ENCODE results near the gene WDR72. TPM values are rescaled to one million over a fixed set of nuclear protein-coding genes. Genes with fewer than 3 reads are reported as not detected.
A peak's percentile ranks its signal among the peaks of the same experiment; 100 is the strongest.

WDR72 gene
- total and polyA plus RNA-seq, 2 experiments from 2014 or later: 0.99 to 1.9 TPM

GRCh38 chr15:53611145-53611920, 148.1 kb downstream of the WDR72 start:
- no peak overlapping the region for H2AFZ ChIP-seq
- no peak for ATAC-seq
- H3K9me3 Mint-ChIP-seq: no peaks in the 10 kb centered on the region

More at GRCh38 chr15:53611145-53611920, 148.1 kb downstream of the WDR72 start:
- Histone ChIP-seq H3K4me2 (no peak overlapping the region), H3K36me3 (ENCODE audit: insufficient read depth) (no peaks in the 10 kb centered on the region), H4K20me1 (replicated peaks; ENCODE audit: insufficient read depth) (no peaks in the 10 kb centered on the region), H3K4me3 (no peak overlapping the region), H3K79me2 (replicated peaks; ENCODE audit: insufficient read depth) (no peaks in the 10 kb centered on the region), H3K9me2 (ENCODE audit: insufficient read depth) (no peaks in the 10 kb centered on the region), H3K4me1 (ENCODE audit: insufficient read depth) (no peaks in the 10 kb centered on the region), H3F3A (replicated peaks; ENCODE audit: low read depth) (no peaks in the 10 kb centered on the region), H3K27me3 (ENCODE audit: insufficient read depth) (no peaks in the 10 kb centered on the region), H3K27ac (ENCODE audit: low read depth) (no peak overlapping the region)
- H3K27ac Mint-ChIP-seq: no peak overlapping the region
- no peaks in the 10 kb centered on the region for H3K36me3 Mint-ChIP-seq (ENCODE audit: low read depth)
- H3K27me3 Mint-ChIP-seq (ENCODE audit: insufficient read depth, low read depth, poor library complexity): no peaks in the 10 kb centered on the region
- no peak overlapping the region for H3K4me3 Mint-ChIP-seq
- TF ChIP-seq CTCF (conservative IDR thresholded peaks at IDR 0.05; ENCODE audit: low read depth in 2 of 2): no peak
- no peak for TF ChIP-seq JUNB (IDR thresholded peaks at IDR 0.05; ENCODE audit: unreplicated experiment)
- no peak for TF ChIP-seq STAT1 (IDR thresholded peaks at IDR 0.05; ENCODE audit: unreplicated experiment)
- no peak for TF ChIP-seq NANOG (IDR thresholded peaks at IDR 0.05; ENCODE audit: borderline replicate concordance)
- no peak for TF ChIP-seq CREB1 (CRISPR knock-in tag; IDR thresholded peaks at IDR 0.05; ENCODE audit: low read depth)
- TF ChIP-seq, protein P1, sequence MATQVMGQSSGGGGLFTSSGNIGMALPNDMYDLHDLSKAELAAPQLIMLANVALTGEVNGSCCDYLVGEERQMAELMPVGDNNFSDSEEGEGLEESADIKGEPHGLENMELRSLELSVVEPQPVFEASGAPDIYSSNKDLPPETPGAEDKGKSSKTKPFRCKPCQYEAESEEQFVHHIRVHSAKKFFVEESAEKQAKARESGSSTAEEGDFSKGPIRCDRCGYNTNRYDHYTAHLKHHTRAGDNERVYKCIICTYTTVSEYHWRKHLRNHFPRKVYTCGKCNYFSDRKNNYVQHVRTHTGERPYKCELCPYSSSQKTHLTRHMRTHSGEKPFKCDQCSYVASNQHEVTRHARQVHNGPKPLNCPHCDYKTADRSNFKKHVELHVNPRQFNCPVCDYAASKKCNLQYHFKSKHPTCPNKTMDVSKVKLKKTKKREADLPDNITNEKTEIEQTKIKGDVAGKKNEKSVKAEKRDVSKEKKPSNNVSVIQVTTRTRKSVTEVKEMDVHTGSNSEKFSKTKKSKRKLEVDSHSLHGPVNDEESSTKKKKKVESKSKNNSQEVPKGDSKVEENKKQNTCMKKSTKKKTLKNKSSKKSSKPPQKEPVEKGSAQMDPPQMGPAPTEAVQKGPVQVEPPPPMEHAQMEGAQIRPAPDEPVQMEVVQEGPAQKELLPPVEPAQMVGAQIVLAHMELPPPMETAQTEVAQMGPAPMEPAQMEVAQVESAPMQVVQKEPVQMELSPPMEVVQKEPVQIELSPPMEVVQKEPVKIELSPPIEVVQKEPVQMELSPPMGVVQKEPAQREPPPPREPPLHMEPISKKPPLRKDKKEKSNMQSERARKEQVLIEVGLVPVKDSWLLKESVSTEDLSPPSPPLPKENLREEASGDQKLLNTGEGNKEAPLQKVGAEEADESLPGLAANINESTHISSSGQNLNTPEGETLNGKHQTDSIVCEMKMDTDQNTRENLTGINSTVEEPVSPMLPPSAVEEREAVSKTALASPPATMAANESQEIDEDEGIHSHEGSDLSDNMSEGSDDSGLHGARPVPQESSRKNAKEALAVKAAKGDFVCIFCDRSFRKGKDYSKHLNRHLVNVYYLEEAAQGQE (IDR thresholded peaks at IDR 0.05; ENCODE audit: unreplicated experiment): no peak
- H3K4me1 Mint-ChIP-seq: no peaks in the 10 kb centered on the region
- peak; percentile 11 for DNase-seq (ENCODE audit: low spot score)

Data from GM23338 (cell line).